ENCODE results near the gene ANKS1B. TPM values are rescaled to one million over a fixed set of nuclear protein-coding genes. Genes with fewer than 3 reads are reported as not detected.

Gene ANKS1B
- total RNA-seq, 4 donors from 2014 or later: 1.5 to 5.5 (median 4.4) TPM

DNA sequence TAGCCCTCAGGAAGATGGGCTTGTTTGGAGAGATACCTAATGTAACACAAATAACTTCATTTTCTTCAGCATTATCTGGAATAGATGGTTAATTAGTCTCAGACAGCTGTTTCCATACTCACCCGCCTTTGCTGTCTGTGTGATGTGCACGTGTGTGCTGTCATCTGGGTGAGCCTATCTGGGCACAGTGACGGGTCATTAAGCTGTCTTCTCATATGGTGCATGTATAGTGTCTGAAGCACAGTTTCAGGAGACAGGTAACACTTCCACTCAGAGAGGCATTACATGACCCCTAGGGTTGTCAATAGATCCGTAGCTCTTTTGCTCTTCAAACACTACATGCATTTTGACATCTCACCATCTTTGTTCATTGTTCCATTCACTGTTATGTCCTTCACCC, 846.3 kb downstream of the ANKS1B start:
- no peak for DNase-seq (ENCODE audit: low spot score in 2 of 2)
- intact Hi-C loops (cut with DNase I; ENCODE audit: low total_unique reads): no loop called here
- no peak overlapping the region for H3K4me3 ChIP-seq (ENCODE audit: low read depth, poor library complexity, severe bottlenecking)
- TF ChIP-seq POLR2A (IDR thresholded peaks at IDR 0.05): no peak
- TF ChIP-seq, protein P1, sequence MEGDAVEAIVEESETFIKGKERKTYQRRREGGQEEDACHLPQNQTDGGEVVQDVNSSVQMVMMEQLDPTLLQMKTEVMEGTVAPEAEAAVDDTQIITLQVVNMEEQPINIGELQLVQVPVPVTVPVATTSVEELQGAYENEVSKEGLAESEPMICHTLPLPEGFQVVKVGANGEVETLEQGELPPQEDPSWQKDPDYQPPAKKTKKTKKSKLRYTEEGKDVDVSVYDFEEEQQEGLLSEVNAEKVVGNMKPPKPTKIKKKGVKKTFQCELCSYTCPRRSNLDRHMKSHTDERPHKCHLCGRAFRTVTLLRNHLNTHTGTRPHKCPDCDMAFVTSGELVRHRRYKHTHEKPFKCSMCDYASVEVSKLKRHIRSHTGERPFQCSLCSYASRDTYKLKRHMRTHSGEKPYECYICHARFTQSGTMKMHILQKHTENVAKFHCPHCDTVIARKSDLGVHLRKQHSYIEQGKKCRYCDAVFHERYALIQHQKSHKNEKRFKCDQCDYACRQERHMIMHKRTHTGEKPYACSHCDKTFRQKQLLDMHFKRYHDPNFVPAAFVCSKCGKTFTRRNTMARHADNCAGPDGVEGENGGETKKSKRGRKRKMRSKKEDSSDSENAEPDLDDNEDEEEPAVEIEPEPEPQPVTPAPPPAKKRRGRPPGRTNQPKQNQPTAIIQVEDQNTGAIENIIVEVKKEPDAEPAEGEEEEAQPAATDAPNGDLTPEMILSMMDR (IDR thresholded peaks at IDR 0.05): no peak
- WGBS, 2 donors: 79 to 82% methylated on average over 4 of the region's 4 CpGs

DNA sequence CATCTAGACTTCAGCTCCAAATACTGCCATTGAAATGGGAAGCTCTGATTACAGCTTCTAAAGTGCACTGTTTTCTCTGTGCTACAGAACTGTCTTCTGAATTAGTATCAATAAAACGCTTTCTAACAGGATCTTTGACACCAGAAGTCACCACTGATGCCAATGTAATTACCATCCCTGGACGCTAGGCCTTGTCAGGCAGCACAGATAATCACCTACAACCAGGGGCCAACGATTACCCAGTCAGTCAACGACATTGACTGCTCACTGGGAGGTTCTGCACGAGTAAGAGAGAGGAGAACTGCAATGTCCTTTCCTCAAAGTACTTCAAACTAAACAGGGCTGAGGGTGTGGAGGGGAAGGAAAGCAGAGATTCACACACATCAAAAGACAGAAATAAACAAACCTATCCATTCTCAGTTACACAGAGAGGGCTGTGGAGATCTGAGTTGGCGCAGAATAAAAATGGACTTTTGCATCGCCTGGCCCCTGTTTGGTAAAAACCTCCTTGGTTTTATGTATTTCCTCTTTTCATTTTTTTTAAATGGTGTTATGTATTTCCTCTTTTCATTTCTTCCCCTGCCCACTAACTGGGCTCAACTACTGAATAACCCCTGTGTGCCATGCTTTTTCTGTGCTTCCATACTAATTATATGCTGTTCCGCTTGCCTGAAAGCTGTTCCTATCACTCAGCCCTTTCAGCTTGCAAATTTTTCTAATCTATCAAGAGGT, 847.4 kb downstream of the ANKS1B start:
- no peak for DNase-seq (ENCODE audit: low spot score in 2 of 2)
- intact Hi-C loops (cut with DNase I; ENCODE audit: low total_unique reads): no loop called here
- no peak overlapping the region for H3K4me3 ChIP-seq (ENCODE audit: low read depth, poor library complexity, severe bottlenecking)
- WGBS, 2 donors: 72% methylated on average over 8 of the region's 8 CpGs
- no peak for TF ChIP-seq POLR2A (IDR thresholded peaks at IDR 0.05)
- TF ChIP-seq, protein P1 (IDR thresholded peaks at IDR 0.05): no peak

DNA sequence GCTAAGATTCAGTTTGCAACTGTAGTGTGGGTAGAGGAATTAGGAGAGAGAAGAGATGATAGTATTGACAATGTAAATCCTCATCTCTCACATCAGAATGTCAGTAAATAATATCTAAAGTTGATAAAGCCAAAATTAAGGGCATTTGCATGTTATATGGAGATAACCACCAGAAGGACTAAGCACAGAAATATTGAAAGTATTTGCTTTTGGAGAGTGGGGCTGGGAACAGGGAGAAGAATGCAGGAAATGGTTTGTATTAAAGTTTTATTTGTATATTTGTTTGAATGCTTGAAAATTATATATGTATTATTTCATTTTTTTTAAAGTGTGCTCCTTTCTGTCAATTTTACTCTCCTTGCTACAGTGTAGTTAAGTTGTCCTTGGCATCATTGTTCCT, 848.2 kb downstream of the ANKS1B start:
- no peak overlapping the region for H3K4me3 ChIP-seq (ENCODE audit: low read depth, poor library complexity, severe bottlenecking)
- no peak for DNase-seq (ENCODE audit: low spot score in 2 of 2)
- TF ChIP-seq POLR2A (IDR thresholded peaks at IDR 0.05): no peak
- TF ChIP-seq, protein P1 (IDR thresholded peaks at IDR 0.05): no peak
- intact Hi-C loops (cut with DNase I; ENCODE audit: low total_unique reads): no loop called here

DNA sequence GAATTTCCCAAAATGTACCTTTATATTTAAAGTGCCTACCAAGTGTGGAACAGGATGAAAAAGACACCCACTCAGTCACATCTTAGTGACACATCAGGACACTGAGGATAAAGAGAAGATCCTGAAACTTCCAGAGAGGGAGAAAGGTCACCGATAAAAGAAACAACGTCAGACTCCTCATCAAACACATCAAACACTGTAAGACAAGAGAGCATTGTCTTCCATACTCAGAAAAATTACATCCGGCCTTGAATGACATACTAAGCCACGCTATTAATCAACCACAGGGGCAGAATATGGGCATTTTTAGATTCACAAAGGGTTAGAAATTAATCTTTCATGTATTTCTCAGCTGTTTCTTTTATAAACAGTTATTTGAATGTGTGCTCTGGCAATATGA, 849.4 kb downstream of the ANKS1B start:
- intact Hi-C loops (cut with DNase I; ENCODE audit: low total_unique reads): no loop called here

DNA sequence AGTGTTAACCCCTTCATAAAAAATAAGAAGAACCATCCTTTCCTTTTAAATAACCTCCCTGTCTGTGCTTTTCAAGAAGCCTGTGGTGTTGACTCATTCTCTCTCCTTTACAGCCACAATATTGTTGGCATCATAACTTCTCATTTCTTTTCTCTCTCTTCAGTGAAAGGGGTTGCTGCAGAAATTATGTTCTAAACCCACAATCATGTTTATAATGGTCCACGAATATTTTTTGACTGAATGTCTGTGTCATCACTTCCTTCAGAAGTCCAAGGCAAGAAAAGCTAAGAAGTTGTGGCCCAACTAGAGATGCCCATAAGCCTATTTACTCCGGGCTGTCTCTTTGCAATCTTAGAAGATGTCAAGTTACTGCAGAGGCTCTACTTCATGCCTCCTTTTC, 851.3 kb downstream of the ANKS1B start:
- intact Hi-C loops (cut with DNase I; ENCODE audit: low total_unique reads): no loop called here
- TF ChIP-seq POLR2A (IDR thresholded peaks at IDR 0.05): no peak
- TF ChIP-seq, protein P1 (IDR thresholded peaks at IDR 0.05): no peak
- 23 to 83% methylated on average over 2 of the region's 2 CpGs for WGBS, 2 donors
- no peak overlapping the region for H3K4me3 ChIP-seq (ENCODE audit: low read depth, poor library complexity, severe bottlenecking)
- DNase-seq (ENCODE audit: low spot score in 2 of 2): no peak

More for the DNA sequence above, 849.4 kb downstream of the ANKS1B start:
- TF ChIP-seq, protein P1 (IDR thresholded peaks at IDR 0.05): no peak
- no peak for TF ChIP-seq POLR2A (IDR thresholded peaks at IDR 0.05)
- no peak for DNase-seq (ENCODE audit: low spot score in 2 of 2)
- 82 to 84% methylated on average over 4 of the region's 4 CpGs for WGBS, 2 donors
- H3K4me3 ChIP-seq (ENCODE audit: low read depth, poor library complexity, severe bottlenecking): no peak overlapping the region

DNA sequence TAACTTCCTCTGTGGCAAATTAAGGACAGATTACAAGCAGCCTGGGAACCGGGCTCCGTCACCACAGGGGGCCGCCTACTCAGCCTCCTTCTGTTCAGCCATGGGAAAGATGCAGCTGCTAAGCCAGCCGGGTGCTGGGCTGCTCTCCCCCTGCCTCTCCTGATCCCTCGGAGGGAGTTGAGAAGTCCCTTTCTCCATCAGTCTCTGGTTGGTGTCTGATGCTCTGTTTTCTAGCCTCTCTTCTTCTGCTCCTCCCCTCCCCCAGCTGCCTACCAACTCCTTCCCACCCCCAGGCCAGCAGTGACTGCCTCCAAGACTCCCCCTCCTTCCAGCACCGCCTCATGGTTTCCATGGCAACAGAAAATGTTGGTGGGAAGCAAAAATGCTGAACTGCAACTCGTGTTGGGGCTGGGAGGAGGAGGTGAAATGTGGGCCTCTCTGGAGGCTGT, 853.0 kb downstream of the ANKS1B start:
- intact Hi-C loops (cut with DNase I; ENCODE audit: low total_unique reads): no loop called here
- no peak for TF ChIP-seq POLR2A (IDR thresholded peaks at IDR 0.05)
- TF ChIP-seq, protein P1 (IDR thresholded peaks at IDR 0.05): no peak
- H3K4me3 ChIP-seq (ENCODE audit: low read depth, poor library complexity, severe bottlenecking): no peak overlapping the region
- 16 to 24% methylated on average over 7 of the region's 7 CpGs for WGBS, 2 donors
- DNase-seq (ENCODE audit: low spot score in 2 of 2): peak in 1 of 2 donors; percentile 84
